Suprapubic skin (tissue), 4 donors: ENCODE data around the gene REXO1. TPM values are rescaled to one million over a fixed set of nuclear protein-coding genes. Genes with fewer than 3 reads are reported as not detected.
A peak's percentile ranks its signal among the peaks of the same experiment; 100 is the strongest.

Source experiments
- DNase-seq, 2 donors: peaks; one replicate each; pipeline ENCODE4 v3.0.0-alpha.2; 2019; ENCODE audit warnings: low spot score in 2 of 2
- H3K27ac ChIP-seq: fragments of 200-600 bp; sonication (generic); one replicate; pipeline ENCODE4 v1.5.1; 2019
- H3K27me3 ChIP-seq: fragments of 200-600 bp; sonication (generic); one replicate; pipeline ENCODE4 v1.5.1; 2019
- H3K36me3 ChIP-seq: fragments of 200-600 bp; sonication (generic); one replicate; pipeline ENCODE4 v1.5.1; 2019
- H3K4me1 ChIP-seq: fragments of 200-600 bp; sonication (generic); one replicate; pipeline ENCODE4 v1.5.1; 2019
- H3K4me3 ChIP-seq: fragments of 200-600 bp; sonication (generic); one replicate; pipeline ENCODE4 v1.5.1; 2019; ENCODE audit warnings: mild to moderate bottlenecking
- H3K9me3 ChIP-seq: fragments of 200-600 bp; sonication (generic); one replicate; pipeline ENCODE4 v1.5.1; 2019
- EP300 ChIP-seq: sonication (generic); formaldehyde crosslinking; IDR thresholded peaks from one replicate; pipeline ENCODE4 v1.6.1; 2017; ENCODE audit warnings: antibody characterized with exemption
- POLR2A ChIP-seq, 2 donors: fragments of 450-650 bp; IDR thresholded peaks; one replicate each; pipeline ENCODE4 v1.6.1; 2017; ENCODE audit warnings: antibody characterized with exemption in 2 of 2, mild to moderate bottlenecking in 2 of 2, moderate library complexity in 2 of 2
- POLR2AphosphoS5 ChIP-seq, 3 donors: sonication (generic); formaldehyde crosslinking; IDR thresholded peaks; one replicate each; pipeline ENCODE4 v1.6.1; 2017; ENCODE audit warnings: antibody characterized with exemption in 3 of 3
- WGBS: methylation state at CpG from one replicate; pipeline ENCODE4 v1.1.5; 2018; 5-methylcytosine and 5-hydroxymethylcytosine counted together
- total RNA-seq, 4 donors: library from RNA; depleted of rRNA; stranded (reverse); fragments of >200 nt; gene quantifications; one replicate each; pipeline ENCODE4 v1.1.0, GENCODE V29; 2016
- TF ChIP-seq, protein P1 (sequence below), 2 donors: fragments of 200-600 bp in 1 of 2; fragments of 450-650 bp in 1 of 2; sonication (generic) in 1 of 2; IDR thresholded peaks; one replicate each; pipeline ENCODE4 v1.5.1; 2016 to 2019; ENCODE audit warnings: antibody characterized with exemption in 2 of 2, mild to moderate bottlenecking in 1 of 2, moderate library complexity in 1 of 2

The REXO1 gene
- total RNA-seq, 4 donors from 2014 or later: 31.8 to 63.1 (median 38.3) TPM

- Histone ChIP-seq H3K27me3 (no peaks in the 10 kb centered on the region), H3K4me3 (peak overlapping the region; percentile 91), H3K4me1 (peaks cover 35% of the 10 kb centered on the region), H3K27ac (peak overlapping the region; percentile 93), H3K36me3 (no peaks in the 10 kb centered on the region), H3K9me3 (no peaks in the 10 kb centered on the region)
- DNase-seq: peak in 1 of 2 donors; percentile 71
- 85% methylated on average over 16 of the region's 17 CpGs for WGBS
- TF ChIP-seq, protein P1, sequence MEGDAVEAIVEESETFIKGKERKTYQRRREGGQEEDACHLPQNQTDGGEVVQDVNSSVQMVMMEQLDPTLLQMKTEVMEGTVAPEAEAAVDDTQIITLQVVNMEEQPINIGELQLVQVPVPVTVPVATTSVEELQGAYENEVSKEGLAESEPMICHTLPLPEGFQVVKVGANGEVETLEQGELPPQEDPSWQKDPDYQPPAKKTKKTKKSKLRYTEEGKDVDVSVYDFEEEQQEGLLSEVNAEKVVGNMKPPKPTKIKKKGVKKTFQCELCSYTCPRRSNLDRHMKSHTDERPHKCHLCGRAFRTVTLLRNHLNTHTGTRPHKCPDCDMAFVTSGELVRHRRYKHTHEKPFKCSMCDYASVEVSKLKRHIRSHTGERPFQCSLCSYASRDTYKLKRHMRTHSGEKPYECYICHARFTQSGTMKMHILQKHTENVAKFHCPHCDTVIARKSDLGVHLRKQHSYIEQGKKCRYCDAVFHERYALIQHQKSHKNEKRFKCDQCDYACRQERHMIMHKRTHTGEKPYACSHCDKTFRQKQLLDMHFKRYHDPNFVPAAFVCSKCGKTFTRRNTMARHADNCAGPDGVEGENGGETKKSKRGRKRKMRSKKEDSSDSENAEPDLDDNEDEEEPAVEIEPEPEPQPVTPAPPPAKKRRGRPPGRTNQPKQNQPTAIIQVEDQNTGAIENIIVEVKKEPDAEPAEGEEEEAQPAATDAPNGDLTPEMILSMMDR (IDR thresholded peaks at IDR 0.05): no peak
- TF ChIP-seq POLR2AphosphoS5 (IDR thresholded peaks at IDR 0.05): no peak
- TF ChIP-seq EP300: no peak
- no peak for TF ChIP-seq POLR2A (IDR thresholded peaks at IDR 0.05)
Measured at GRCh38 chr19:1865172-1866010, 17.1 kb upstream of the REXO1 start.

- Histone ChIP-seq H3K4me1 (peaks cover 42% of the 10 kb centered on the region), H3K9me3 (no peaks in the 10 kb centered on the region), H3K36me3 (no peaks in the 10 kb centered on the region), H3K27ac (peak overlapping the region; percentile 93), H3K4me3 (peak overlapping the region; percentile 91), H3K27me3 (no peaks in the 10 kb centered on the region)
- TF ChIP-seq POLR2A (IDR thresholded peaks at IDR 0.05): no peak
- TF ChIP-seq, protein P1 (IDR thresholded peaks at IDR 0.05): peak; percentile 57 to 81
- peak in 1 of 2 donors; percentile 84 for DNase-seq
- 0% methylated on average over 18 of the region's 52 CpGs for WGBS
Measured at GRCh38 chr19:1864480-1865171, 16.3 kb upstream of the REXO1 start.

DNA sequence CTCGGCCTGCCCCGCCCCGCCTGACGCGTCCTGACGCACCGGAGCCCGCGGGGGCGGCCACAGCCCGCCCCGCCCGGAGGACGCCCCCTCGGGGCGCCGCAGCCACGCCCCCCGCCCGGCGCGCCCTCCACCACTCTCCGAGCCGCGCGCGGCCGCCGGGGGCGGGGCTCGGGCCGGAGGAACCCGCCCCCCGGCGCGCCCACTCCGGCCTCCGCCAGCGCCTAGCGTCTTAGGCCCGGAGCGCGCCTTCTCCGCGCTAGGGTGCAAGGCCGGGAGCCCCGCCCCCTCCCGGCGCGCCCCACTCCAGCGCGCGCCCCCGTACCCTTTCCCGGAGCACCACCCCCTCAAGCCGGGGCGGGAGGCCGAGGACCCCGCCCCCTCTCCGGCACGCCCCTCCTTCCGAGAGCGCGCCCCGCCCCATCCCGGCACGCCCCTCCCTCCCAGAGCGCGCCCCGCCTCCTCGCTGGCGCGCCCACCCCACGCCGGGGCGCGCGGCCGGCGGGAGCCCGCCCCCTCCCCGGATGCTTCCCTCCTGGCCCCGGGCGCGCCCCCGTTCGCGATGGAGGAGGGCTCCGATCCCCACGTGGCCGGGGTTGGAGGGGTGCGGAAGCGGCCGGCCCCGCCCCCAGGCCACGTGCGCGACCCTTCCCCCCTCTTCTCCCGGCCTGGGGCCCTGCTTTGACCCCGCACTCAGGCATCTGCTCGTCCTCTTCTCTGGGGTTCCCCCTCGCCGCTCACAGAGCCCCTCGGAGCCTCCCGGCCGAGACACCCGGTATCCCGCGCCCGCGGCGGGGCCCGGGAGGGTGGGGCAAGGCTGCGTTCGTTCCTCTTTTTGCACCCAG, 15.6 kb upstream of the REXO1 start:
- DNase-seq: peak in 1 of 2 donors; percentile 94
- Histone ChIP-seq H3K27ac (peak overlapping the region; percentile 93), H3K9me3 (no peaks in the 10 kb centered on the region), H3K4me1 (peaks cover 50% of the 10 kb centered on the region), H3K36me3 (no peaks in the 10 kb centered on the region), H3K4me3 (peak overlapping the region; percentile 91), H3K27me3 (no peaks in the 10 kb centered on the region)
- 5% methylated on average over 4 of the region's 115 CpGs for WGBS
- TF ChIP-seq EP300: no peak
- TF ChIP-seq, protein P1 (IDR thresholded peaks at IDR 0.05): no peak
- TF ChIP-seq POLR2AphosphoS5 (IDR thresholded peaks at IDR 0.05): peak in 2 of 3 donors; percentile 9 to 26
- peak in 1 of 2 donors; percentile 23 for TF ChIP-seq POLR2A (IDR thresholded peaks at IDR 0.05)

DNA sequence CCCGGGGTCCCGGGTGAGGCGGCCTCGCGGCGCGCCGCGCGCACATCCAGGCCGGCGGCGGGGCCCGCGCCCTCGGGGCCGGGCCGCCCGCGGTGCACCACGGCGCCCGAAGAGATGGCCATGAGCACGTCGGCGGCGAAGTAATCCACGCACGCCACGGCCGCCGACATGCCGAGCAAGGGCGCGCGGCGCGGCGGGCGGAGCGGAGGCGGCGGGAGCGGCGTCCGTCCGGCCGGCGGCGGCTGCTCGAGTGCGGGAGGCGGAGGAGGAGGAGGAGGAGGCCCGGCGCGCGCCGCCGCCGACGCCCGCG, 15.0 kb upstream of the REXO1 start, which contains the start of gene KLF16:
KLF16 (minus strand) TSS at position 252 of the 310 bp plus-strand sequence; CDS start at position 170, 82 bp downstream.
- TF ChIP-seq POLR2AphosphoS5 (IDR thresholded peaks at IDR 0.05) (no peak), POLR2A (IDR thresholded peaks at IDR 0.05) (peak; percentile 65 to 66)
- no peak for DNase-seq
- H3K9me3 ChIP-seq: no peaks in the 10 kb centered on the region
- H3K4me3 ChIP-seq: peak within 1 kb of the TSS; percentile 91
- H3K27ac ChIP-seq: peak within 1 kb of the TSS; percentile 93
- no peaks in the 10 kb centered on the region for H3K36me3 ChIP-seq
- no peaks in the 10 kb centered on the region for H3K27me3 ChIP-seq
- H3K4me1 ChIP-seq: peaks cover 56% of the 10 kb centered on the region
- 0% methylated on average over 14 of the region's 63 CpGs for WGBS

- Histone ChIP-seq H3K27me3 (no peaks in the 10 kb centered on the region), H3K4me1 (peaks cover 62% of the 10 kb centered on the region), H3K9me3 (no peaks in the 10 kb centered on the region), H3K27ac (peak overlapping the region; percentile 75), H3K36me3 (no peaks in the 10 kb centered on the region), H3K4me3 (peak overlapping the region; percentile 91)
- 1% methylated on average over 62 of the region's 109 CpGs for WGBS
- DNase-seq: peak in 1 of 2 donors; percentile 79
- TF ChIP-seq POLR2A (IDR thresholded peaks at IDR 0.05) (no peak), EP300 (no peak), POLR2AphosphoS5 (IDR thresholded peaks at IDR 0.05) (no peak)
- TF ChIP-seq, protein P1 (IDR thresholded peaks at IDR 0.05): no peak
Measured at GRCh38 chr19:1862424-1863327, 14.4 kb upstream of the REXO1 start.
